HG03565 (cell line): ENCODE results near the gene MAST4.

Experiments
- ATAC-seq: cut with Tn5 transposase; IDR thresholded peaks from one replicate; pipeline ENCODE4 v1.9.1; 2021; ENCODE audit warnings: mild to moderate bottlenecking, moderate library complexity; ENCODE audit not compliant: unreplicated experiment

MAST4 gene

DNA sequence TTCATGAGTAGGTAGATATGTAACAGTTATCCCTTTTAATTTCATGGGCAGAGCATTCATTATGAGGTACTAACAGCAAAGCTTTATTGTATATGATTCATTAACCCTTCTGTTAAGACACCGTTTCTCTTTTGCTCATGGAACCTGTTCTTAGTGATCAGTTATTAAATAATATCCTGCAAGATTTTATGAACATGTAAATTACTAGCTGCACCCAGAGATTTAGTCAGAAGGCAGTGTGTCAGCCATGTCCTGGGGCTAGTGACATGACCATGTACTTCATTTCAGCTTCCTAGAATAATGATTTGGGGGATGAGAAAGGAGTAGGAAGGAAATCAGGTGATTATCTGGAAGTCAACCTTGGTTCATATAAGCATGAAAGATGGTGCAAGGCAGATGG lies 7.0 kb downstream of the MAST4 start:
- ATAC-seq: no peak

DNA sequence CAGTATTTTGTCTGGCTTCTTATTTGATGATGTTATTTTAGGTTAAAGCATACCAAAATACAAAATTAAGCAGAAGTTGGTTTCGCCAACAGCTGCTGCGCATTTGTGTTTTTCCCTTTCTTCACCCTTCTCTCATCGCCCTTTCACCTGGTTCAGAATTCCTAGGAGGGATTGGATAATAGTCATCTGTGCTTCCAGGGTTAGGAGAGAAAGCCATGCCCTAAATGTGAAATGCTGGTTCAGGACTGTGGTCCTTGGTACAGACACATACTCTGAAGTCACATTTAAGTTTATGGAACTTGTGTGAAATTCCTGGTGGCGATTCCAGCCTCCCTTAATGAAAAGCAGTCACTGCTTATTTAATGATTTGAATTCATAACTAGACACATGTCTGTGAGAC lies 7.7 kb downstream of the MAST4 start:
- ATAC-seq: no peak

DNA sequence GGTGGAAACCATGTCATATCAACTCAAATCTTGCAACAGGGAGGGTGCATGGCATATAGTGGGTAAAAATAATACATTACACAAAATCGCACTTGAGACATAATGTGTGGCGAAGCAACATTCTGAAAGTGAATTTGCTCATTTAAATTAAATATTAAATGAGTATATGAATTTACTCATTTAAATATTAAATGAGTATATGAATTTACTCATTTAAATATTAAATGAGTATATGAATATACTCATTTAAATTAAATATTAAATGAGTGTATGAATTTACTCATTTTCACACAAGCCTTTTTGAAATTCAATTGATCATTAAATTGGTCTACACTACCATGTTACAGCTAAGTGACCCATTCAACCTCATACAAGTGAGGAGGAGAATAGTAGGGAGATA lies 10.5 kb downstream of the MAST4 start:
- ATAC-seq: no peak

DNA sequence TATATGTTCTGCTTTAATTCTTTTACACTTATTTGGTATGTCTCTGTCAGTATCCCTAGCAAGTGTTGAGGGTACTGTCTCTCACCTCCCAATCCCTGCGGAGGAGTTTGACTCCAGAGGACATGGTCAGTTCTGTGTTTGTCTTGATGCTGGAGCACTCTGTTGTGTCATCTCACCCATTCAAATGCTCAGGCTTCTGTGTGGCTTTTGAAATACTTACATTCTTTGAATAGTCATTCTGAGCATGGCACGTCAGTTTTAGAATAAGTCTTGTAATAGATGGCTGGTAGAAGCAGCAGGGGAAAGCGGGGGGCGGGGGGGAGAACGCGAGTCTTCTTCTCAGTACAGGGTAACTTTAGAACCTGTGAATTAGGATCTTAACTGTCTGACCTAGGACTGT lies 12.3 kb downstream of the MAST4 start:
- no peak for ATAC-seq

DNA sequence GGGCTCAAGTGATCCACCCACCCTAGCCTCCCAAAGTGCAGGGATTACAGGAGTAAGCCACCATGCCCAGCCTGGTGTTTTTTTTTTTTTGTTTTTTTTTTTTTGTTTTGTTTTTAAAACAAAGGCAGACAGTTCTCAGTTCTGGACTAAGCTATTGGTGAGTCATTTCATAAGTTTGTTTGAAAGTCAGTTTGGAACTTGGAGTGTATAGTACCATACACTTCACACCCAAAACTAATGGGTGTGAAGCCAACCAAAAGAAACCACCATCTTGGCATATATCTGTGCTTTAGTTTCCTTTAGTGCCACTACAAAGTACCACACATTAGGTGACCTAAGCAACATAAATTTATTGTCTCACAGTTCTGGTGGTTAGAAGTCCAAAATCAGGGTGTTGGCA lies 13.4 kb downstream of the MAST4 start:
- no peak for ATAC-seq

DNA sequence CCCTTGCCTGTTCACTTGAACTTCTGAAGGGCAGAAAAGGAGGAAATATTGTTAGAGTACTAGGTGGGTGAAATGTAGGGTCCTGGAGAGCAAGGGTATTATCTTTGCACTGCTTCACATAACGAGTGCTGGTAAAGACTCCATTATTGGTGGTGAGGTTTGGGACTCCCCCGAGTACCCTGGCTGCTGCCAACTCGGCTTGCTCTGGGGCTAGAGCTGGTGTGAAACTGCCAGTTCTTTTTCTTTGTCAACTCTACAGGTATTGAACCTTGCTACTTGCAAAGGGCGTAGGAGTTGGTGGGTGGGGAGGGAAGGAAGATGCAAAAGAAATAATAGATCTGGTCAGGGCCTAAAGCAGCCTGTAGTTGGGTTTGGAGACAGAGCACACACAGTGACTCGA lies 16.0 kb downstream of the MAST4 start:
- ATAC-seq: no peak

DNA sequence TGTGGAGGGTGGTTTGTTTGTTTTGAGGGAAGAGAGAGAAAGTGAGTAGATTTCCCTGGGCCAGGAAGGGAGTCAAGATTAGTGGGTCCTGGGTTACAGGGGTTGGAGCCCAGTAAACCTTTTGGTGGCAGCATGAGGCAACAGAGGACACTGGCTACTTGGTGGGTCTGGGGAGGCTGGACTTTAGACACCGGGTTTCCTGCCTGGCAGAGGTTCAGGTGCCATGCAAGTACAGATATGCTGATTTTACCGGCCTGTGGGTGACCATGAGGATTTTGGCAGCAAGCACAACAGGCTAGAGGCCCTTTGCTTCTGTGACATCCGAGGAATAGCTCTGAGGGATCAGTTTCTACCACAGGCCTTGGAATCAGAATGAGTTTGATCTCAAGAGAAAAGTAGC lies 18.9 kb downstream of the MAST4 start:
- ATAC-seq: no peak

DNA sequence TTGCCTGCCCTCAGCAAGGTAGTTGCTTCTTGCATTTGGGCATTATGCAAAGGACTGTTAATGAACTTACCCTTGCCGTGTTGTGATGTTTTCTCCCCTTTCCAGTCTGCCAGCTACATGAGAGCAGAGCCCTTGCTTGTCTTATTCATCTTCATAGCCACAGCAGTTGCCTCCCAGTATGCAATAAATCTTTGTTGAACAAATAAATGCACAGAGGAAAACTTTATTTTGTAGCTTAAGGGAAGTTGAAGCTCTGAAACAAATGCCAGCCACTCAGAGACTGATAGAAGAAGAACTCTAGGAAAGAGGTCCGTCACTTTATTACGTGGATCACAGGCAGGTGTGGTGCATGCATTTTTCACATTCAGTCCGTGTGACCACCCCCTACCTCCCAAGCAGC lies 19.7 kb downstream of the MAST4 start:
- ATAC-seq: no peak

DNA sequence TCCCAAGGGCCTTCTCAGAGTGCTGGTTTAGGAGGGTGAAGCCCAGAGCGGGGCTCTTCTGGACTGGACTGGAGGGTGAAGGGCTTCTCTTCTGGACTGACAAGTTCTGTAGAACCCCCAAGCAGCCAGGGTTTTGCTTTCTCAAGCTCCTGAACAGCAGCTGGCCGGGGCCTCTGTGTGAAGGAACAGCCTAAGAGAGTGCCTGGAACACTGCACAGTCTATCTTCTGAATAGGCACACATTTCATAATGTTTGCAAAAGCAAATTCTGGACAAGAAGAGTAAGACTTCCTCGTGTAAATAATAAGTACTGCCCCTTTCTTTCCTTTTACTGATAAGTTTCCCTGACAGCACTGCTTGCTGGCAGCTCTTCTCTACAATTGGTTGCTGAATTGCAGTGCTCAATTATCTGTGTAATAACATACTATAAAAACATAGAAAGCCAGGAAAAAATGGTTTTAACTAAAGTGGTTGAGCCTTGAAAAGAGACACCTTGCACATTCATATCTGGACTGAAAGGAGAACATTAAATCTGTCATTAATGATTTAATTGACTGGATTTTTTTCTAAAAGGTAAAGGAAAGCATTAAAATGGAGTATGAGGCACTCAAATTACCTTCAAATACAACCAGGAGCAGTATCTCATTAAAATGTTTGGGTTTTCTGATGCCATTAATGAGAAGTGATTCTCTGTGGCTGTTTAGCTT lies 20.5 kb downstream of the MAST4 start:
- ATAC-seq: peak; percentile 15

DNA sequence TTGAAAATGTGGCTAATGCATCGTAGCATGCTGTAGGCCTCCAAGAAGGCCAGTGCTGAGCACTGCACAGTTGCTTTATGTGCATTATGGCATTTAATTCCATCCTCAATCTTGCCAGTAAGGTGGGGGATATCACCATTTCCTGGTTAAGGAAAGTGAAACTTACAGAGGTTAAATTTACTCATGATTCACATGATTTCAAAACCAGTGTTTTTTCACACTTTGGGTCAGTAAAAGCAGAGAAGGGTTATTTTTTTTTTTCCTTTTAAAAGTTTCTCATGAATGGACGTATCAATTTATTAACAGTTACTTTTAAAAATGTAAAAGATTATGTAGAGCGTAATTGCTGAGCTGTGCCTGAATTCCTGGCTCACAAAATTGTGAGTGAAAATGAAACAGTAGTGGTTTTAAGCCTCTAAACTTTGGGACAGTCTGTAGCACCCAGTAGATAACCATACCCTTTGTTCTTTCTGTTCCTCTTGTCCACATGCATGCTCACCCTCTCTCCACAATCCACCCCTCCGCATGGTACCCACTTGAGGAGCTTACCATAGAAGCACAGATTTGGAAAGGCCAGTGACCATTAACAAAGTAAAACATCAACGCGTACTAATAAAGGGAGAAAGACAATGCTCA lies 21.2 kb downstream of the MAST4 start:
- peak; percentile 46 for ATAC-seq

DNA sequence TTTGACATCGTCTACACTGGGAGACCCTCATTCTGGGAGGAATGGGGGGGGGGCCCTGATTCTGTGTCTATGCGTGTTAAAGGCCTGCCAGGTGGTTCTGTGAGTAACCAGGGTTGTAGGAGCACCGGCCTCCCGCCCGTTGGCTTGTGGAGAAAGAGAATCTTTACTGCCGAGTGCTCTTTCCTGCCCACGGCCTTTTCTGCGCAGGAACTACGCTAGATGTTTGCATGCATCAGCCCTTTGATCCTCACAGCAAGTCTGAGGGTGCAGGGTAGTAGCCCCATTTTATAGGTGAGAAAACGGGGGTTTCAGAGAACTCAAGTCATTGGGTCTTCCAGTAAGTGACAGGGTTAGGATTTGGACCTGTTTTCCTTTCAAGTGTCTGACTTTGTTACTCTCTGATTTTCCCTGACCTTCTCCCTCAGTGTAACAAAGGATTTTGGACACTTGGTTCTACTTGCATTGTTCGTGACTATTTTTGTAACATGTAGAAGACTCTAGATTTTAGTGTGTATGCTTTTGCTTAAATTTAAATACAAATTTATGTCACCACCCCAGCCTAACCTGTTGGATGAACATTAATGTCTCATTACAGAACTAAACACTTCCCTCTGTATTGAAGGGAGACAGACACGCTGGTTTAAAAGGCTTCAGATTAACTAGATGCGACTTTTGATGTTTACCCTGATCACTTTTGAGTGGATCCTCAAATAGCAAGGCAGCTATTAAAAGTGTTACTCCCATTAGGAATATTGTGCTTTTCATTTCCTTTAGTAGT lies 22.0 kb downstream of the MAST4 start:
- no peak for ATAC-seq

DNA sequence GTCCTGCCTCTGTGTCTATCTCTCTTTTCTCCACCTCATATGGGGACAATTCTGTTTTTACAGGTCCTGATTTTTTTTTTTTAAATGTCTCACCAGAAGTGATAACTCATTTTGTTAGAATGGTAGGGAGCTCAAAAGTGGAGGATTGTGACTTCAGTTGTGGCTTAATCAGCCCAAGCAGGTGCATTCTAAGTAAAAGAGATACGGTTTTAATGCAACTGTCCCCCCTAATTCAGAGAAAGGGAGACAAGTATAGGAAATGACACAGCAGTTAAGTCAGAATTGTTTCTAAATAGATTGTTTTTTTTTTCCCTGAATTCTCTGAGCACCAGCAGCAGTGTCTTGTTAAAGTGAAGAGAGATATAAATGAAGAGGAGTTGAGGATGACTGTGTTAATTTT lies 24.5 kb downstream of the MAST4 start:
- no peak for ATAC-seq

DNA sequence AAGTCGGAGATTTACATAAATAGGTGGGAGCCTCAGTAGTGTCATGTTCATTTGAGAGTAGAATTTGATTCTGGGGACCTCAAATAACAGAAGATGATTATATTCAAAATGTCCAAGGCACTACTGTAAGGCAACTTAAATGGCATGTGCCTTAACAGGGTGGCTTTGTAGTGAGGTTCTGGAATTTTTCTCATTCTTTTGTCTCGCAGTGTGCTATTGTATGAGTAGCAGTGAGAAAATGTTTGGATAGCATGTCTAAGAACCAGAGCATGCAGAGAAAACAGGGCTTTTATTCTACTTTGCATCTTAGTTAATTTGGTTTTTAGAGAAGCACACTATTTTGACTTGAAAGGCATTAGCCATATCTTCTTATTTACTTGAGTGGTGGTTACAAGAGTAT lies 25.0 kb downstream of the MAST4 start:
- no peak for ATAC-seq

DNA sequence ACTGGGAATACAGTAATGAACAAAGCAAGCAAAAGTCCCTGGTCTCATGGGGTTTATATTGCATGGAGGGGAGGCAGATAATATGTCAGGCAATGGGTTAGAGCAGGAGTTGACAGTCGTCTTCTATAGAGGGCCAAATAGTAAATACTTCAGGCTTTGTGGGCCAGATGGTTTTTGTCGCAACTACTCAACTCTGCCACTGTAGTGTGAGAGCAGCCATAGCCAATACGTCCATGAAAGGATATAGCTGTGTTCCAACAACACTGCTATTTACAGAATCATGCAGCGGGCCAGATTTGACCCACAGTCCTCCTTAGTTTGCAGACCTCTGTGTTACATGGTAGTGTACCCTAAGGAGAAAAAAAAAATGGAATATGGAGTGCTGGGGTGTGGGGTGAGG lies 25.5 kb downstream of the MAST4 start:
- no peak for ATAC-seq

DNA sequence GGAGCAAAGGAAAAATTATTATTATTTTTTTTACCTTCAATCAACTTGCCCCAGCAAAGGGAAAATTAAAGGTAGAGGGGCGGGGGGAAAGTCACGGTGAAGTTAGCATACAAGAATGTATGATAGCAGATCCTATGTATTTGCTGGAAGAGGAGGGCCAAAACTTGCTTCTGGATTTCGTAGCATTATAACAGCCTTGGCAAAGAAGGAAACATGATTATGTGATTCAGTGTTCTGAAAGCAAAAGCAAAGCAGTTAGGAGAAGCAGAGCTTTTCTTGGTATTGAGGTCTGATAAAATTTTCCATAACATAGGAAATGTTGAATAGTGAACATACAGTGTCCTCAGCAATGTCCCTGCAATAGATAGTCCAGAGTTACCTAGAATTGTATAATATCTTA lies 32.4 kb downstream of the MAST4 start:
- ATAC-seq: no peak

DNA sequence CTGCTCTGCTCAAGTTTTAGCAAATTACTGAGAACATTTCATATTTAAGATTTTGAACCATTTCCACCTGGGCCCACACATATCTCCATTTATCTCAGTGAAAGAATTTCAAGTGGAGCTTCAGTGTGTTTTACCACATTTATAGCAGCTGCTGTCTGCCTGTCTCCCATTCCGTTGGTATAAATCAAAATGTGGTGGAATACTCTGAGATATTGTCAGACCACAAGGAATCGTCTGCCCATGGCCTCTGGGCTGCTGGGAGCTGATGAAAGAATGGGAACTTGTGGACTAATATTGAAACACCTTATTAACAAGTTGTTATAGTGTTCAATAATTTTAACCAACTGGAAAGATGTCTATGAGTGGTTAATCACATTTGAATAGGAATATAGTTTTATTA lies 33.3 kb downstream of the MAST4 start:
- no peak for ATAC-seq

DNA sequence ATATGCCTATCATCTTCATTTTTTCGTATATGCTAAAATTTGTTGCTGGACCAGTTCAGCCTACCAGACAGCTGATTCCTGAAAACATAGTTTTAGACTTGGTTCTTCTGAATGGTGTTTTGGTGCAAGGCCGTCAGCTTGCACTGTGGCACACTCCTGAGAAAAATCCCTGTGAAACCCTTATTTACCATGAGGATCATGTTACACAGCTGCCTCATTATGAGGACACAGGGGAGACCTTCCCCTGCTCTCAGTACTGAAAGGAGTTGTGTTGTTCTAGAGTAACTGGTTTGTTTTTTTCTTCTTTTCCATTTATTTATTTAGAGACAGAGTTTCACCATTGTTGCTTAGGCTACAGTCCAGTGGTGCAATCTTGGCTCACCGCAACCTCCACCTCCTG lies 37.6 kb downstream of the MAST4 start:
- ATAC-seq: no peak

DNA sequence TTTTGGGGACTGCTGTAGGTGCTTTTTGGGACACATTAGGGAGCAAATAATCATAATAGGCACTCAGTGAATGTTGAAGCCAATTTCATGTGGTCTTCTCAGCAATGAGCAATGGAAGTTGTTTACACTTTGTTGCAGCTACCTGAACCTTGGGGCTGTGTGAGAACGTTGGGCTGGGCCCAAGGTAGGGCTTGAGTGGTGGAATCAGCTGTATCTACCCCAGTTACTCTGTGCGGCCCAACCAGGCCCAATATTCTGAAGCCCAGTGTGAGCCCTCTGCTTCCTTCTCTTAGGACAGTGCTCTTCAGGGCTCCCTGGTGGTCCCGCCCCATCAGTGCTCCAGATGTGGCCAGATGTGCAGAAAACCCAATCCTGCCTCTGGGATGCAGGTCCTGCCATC lies 38.4 kb downstream of the MAST4 start:
- no peak for ATAC-seq

DNA sequence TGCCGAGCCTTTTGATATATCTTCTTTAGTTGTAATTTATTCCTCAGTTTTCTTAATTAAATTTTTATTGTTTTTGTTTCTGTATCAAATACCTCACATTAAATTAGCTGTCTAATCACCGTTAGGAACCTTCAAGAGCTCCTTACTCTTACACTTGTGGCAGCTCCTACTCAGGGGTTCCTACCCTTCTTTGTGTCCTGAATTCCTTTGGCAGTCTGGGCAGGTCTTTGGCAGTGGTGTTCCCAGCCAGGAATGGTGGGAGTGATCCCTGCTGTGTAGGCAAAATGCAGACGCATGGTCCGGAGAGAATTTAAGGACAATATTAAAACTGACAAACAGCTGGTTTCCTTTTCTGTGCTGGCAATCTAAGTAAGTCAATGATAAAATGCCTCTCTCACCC lies 41.8 kb downstream of the MAST4 start:
- no peak for ATAC-seq

DNA sequence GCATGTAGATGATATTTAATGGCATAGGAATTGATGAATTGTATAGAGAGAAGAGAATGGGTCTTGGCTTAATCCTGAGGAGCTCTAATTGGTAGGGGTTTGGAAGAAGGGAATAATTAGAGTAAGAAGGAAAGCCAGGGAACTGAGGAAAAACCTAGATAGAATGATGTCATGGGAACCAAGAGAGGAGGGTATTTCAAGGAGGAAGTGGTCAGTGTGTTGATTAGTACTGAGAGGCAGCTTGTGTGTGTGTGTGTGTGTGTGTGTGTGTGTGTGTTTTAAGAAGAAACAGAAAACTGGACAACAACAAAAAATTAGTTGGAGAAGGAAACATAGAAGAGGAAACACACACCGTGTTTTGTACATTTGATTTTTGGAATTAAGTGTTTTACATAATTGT lies 42.8 kb downstream of the MAST4 start:
- no peak for ATAC-seq

DNA sequence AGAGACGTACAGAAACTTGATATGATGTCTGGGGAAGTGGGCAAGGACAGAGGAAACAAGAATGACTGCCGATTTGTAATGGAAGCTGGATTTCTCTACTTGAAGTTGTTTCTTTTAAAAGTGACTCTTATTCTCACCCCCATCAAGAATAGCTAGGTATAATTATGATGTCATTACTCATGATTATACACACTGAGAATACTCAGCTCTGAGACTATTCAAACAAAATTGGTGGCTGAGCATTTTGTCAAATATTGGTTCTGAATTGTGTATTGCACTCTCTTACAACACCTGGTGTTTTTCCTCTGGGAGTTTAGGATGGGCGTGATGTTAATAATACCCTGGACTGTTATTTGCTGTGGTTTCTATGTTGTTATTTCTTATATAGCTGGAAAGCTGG lies 46.3 kb downstream of the MAST4 start:
- no peak for ATAC-seq

DNA sequence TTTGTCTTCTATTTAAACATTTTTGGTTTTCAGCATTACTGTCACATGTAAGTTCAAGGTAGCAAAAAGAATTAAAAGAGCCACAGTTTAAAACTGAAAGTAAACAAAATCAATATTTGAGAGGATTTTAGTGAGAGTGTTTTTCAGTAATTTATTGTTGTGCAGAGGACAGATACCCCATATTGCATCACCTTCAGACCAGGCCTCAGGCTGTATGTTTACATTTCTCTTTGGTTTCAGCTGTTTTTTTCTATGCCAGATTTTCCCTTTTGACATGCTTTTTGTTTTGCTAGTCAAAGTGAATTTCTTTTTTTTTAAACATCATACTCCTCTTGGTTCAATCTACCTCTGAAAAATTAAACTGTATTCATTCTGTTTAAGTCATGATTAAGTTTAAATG lies 47.2 kb downstream of the MAST4 start:
- no peak for ATAC-seq
